Measurements from ENCODE around the gene BRD4. TPM values are rescaled to one million over a fixed set of nuclear protein-coding genes. Genes with fewer than 3 reads are reported as not detected.

Gene BRD4
- total and polyA plus RNA-seq, 2 donors (not counting 1 experiment from before 2014, with no cell fraction given), result 9.9 to 20.1 TPM

GRCh38 chr19:15371119-15371518 is 38.8 kb upstream of the BRD4 start:
- no peak overlapping the region for H3K9ac ChIP-seq (ENCODE audit: insufficient read depth, low read length)
- H2AFZ ChIP-seq (ENCODE audit: low read length), result no peak overlapping the region
- H3K4me2 ChIP-seq (ENCODE audit: extremely low read depth, insufficient read depth, low read length), result no peak overlapping the region
- peaks cover 42% of the 10 kb centered on the region for H3K36me3 ChIP-seq (ENCODE audit: control insufficient read depth, insufficient read depth, low read length)
- TF ChIP-seq CTCF (conservative IDR thresholded peaks at IDR 0.05 in 1 of 2, IDR thresholded peaks at IDR 0.05 in 1 of 2; ENCODE audit: low read depth in 1 of 2, low read length in 2 of 2) (no peak), EZH2 (IDR thresholded peaks at IDR 0.05; ENCODE audit: low read length, missing control alignments) (no peak)
- no peak for DNase-seq (ENCODE audit: low read depth in 2 of 2)
- no peaks in the 10 kb centered on the region for H4K20me1 ChIP-seq (ENCODE audit: control insufficient read depth, extremely low read depth, insufficient read depth, low read length)
- H3K79me2 ChIP-seq (ENCODE audit: control insufficient read depth, insufficient read depth, low read length), result peaks cover 39% of the 10 kb centered on the region
- no peaks in the 10 kb centered on the region for H3K9me3 ChIP-seq (ENCODE audit: control insufficient read depth, insufficient read depth, low read depth, low read length)
- no peaks in the 10 kb centered on the region for H3K27me3 ChIP-seq (ENCODE audit: control insufficient read depth, insufficient read depth, low read length)
- H3K27ac ChIP-seq (ENCODE audit: insufficient read depth, low read length), result no peak overlapping the region
- H3K4me3 ChIP-seq (replicated peaks in 1 of 4; ENCODE audit: control extremely low read depth in 1 of 4, insufficient read depth in 1 of 4, low read depth in 3 of 4, low read length in 4 of 4), result no peak overlapping the region
- H3K4me1 ChIP-seq (ENCODE audit: control insufficient read depth, extremely low read depth, insufficient read depth, low read length), result peaks cover 5% of the 10 kb centered on the region

- no peak for DNase-seq (ENCODE audit: low read depth in 2 of 2)
- Histone ChIP-seq H3K4me2 (ENCODE audit: extremely low read depth, insufficient read depth, low read length) (no peak overlapping the region), H3K79me2 (ENCODE audit: control insufficient read depth, insufficient read depth, low read length) (peaks cover 26% of the 10 kb centered on the region), H4K20me1 (ENCODE audit: control insufficient read depth, extremely low read depth, insufficient read depth, low read length) (no peaks in the 10 kb centered on the region), H3K27ac (ENCODE audit: insufficient read depth, low read length) (no peak overlapping the region), H2AFZ (ENCODE audit: low read length) (no peak overlapping the region), H3K36me3 (ENCODE audit: control insufficient read depth, insufficient read depth, low read length) (peaks cover 46% of the 10 kb centered on the region), H3K4me1 (ENCODE audit: control insufficient read depth, extremely low read depth, insufficient read depth, low read length) (no peaks in the 10 kb centered on the region), H3K9me3 (ENCODE audit: control insufficient read depth, insufficient read depth, low read depth, low read length) (no peaks in the 10 kb centered on the region), H3K27me3 (ENCODE audit: control insufficient read depth, insufficient read depth, low read length) (no peaks in the 10 kb centered on the region), H3K9ac (ENCODE audit: insufficient read depth, low read length) (no peak overlapping the region), H3K4me3 (replicated peaks in 1 of 4; ENCODE audit: control extremely low read depth in 1 of 4, insufficient read depth in 1 of 4, low read depth in 3 of 4, low read length in 4 of 4) (no peak overlapping the region)
- TF ChIP-seq EZH2 (IDR thresholded peaks at IDR 0.05; ENCODE audit: low read length, missing control alignments), result no peak
- no peak for TF ChIP-seq CTCF (conservative IDR thresholded peaks at IDR 0.05 in 1 of 2, IDR thresholded peaks at IDR 0.05 in 1 of 2; ENCODE audit: low read depth in 1 of 2, low read length in 2 of 2)
Measured at GRCh38 chr19:15369594-15369891, 37.2 kb upstream of the BRD4 start.

GRCh38 chr19:15368798-15369593 is 36.7 kb upstream of the BRD4 start:
- H3K79me2 ChIP-seq (ENCODE audit: control insufficient read depth, insufficient read depth, low read length), result peaks cover 20% of the 10 kb centered on the region
- no peak overlapping the region for H3K9ac ChIP-seq (ENCODE audit: insufficient read depth, low read length)
- no peaks in the 10 kb centered on the region for H3K9me3 ChIP-seq (ENCODE audit: control insufficient read depth, insufficient read depth, low read depth, low read length)
- DNase-seq (ENCODE audit: low read depth in 2 of 2), result no peak
- no peak overlapping the region for H3K4me2 ChIP-seq (ENCODE audit: extremely low read depth, insufficient read depth, low read length)
- no peaks in the 10 kb centered on the region for H4K20me1 ChIP-seq (ENCODE audit: control insufficient read depth, extremely low read depth, insufficient read depth, low read length)
- H3K4me1 ChIP-seq (ENCODE audit: control insufficient read depth, extremely low read depth, insufficient read depth, low read length), result no peaks in the 10 kb centered on the region
- H2AFZ ChIP-seq (ENCODE audit: low read length), result no peak overlapping the region
- peaks cover 44% of the 10 kb centered on the region for H3K36me3 ChIP-seq (ENCODE audit: control insufficient read depth, insufficient read depth, low read length)
- no peaks in the 10 kb centered on the region for H3K27me3 ChIP-seq (ENCODE audit: control insufficient read depth, insufficient read depth, low read length)
- H3K4me3 ChIP-seq (replicated peaks in 1 of 4; ENCODE audit: control extremely low read depth in 1 of 4, insufficient read depth in 1 of 4, low read depth in 3 of 4, low read length in 4 of 4), result no peak overlapping the region
- TF ChIP-seq CTCF (conservative IDR thresholded peaks at IDR 0.05 in 1 of 2, IDR thresholded peaks at IDR 0.05 in 1 of 2; ENCODE audit: low read depth in 1 of 2, low read length in 2 of 2) (no peak), EZH2 (IDR thresholded peaks at IDR 0.05; ENCODE audit: low read length, missing control alignments) (no peak)
- H3K27ac ChIP-seq (ENCODE audit: insufficient read depth, low read length), result no peak overlapping the region

All from fibroblast of lung (primary cell).